Common myeloid progenitor, CD34-positive (primary cell): Measurements from ENCODE around the gene LAMP2. TPM values are rescaled to one million over a fixed set of nuclear protein-coding genes. Genes with fewer than 3 reads are reported as not detected.
A peak's percentile ranks its signal among the peaks of the same experiment; 100 is the strongest.

Experiments used
- CTCF ChIA-PET: fragments of 350-600 bp; sonication (Branson Sonifier 250); formaldehyde crosslinking; loops from one replicate; lab custom pipeline; 2021; ENCODE audit warnings: antibody characterized with exemption; lab: Charles Lee
- POLR2A ChIA-PET: fragments of 350-600 bp; sonication (Branson Sonifier 250); formaldehyde crosslinking; loops from one replicate; lab custom pipeline; 2021; ENCODE audit warnings: antibody characterized with exemption; lab: Charles Lee
- DNase-seq, 3 donors: peaks; one replicate each; pipeline versions ENCODE4 v3.0.0 to v3.0.0-alpha.2; 2013
- H3K27ac ChIP-seq, 2 experiments: 1 replicate in 1 of 2; 2 replicates in 1 of 2; pipeline ENCODE4 v1.7.0; 2013; ENCODE audit warnings: inconsistent platforms in 2 of 2, low read length in 2 of 2, mild to moderate bottlenecking in 2 of 2, low read depth in 1 of 2, moderate library complexity in 1 of 2; ENCODE audit not compliant: severe bottlenecking in 2 of 2, insufficient read depth in 1 of 2, poor library complexity in 1 of 2
- H3K27me3 ChIP-seq, 5 experiments: replicated peaks in 2 of 5; 1 replicate in 3 of 5; 2 replicates in 2 of 5; pipeline versions ENCODE4 v1.6.1 to v1.7.0; 2013; ENCODE audit warnings: low read length in 4 of 5, mild to moderate bottlenecking in 2 of 5, moderate library complexity in 2 of 5, inconsistent platforms in 1 of 5; ENCODE audit not compliant: insufficient read depth in 5 of 5, control insufficient read depth in 4 of 5
- H3K36me3 ChIP-seq, 4 experiments: 1 replicate in 2 of 4; 2 replicates in 2 of 4; pipeline versions ENCODE4 v1.6.1 to v1.7.0; 2013; ENCODE audit warnings: low read length in 3 of 4, control low read depth in 1 of 4, mild to moderate bottlenecking in 1 of 4; ENCODE audit not compliant: control insufficient read depth in 4 of 4, insufficient read depth in 4 of 4
- H3K4me1 ChIP-seq, 4 experiments: 1 replicate in 3 of 4; 2 replicates in 1 of 4; pipeline versions ENCODE4 v1.6.1 to v1.7.1; 2013; ENCODE audit warnings: low read length in 3 of 4, mild to moderate bottlenecking in 3 of 4, control low read depth in 1 of 4, inconsistent platforms in 1 of 4, moderate library complexity in 1 of 4; ENCODE audit not compliant: control insufficient read depth in 4 of 4, insufficient read depth in 4 of 4; ENCODE audit errors: control extremely low read depth in 1 of 4
- H3K4me3 ChIP-seq, 7 experiments: 1 replicate in 4 of 7; 2 replicates in 3 of 7; pipeline versions ENCODE4 v1.5.1 to v1.7.0; 2013; ENCODE audit warnings: mild to moderate bottlenecking in 7 of 7, low read length in 6 of 7, moderate library complexity in 6 of 7, inconsistent platforms in 2 of 7, low read depth in 2 of 7, control low read depth in 1 of 7; ENCODE audit not compliant: insufficient read depth in 4 of 7, control insufficient read depth in 1 of 7; ENCODE audit errors: extremely low read depth in 1 of 7
- H3K9me3 ChIP-seq, 5 experiments: 1 replicate in 4 of 5; 2 replicates in 1 of 5; pipeline versions ENCODE4 v1.6.1 to v1.7.1; 2013; ENCODE audit warnings: low read length in 4 of 5, mild to moderate bottlenecking in 2 of 5, inconsistent platforms in 1 of 5, low read depth in 1 of 5, moderate library complexity in 1 of 5; ENCODE audit not compliant: control insufficient read depth in 4 of 5, insufficient read depth in 2 of 5; ENCODE audit errors: control extremely low read depth in 1 of 5
- WGBS: methylation state at CpG from one replicate; pipeline ENCODE4 v1.1.5; 2013; ENCODE audit not compliant: insufficient coverage; 5-methylcytosine and 5-hydroxymethylcytosine counted together
- polyA plus RNA-seq: library from polyadenylated mRNA; unstranded; fragments of 120-200 nt; gene quantifications from one replicate; pipeline ENCODE4 v1.2.1, GENCODE V29; 2013

Gene LAMP2
- polyA plus RNA-seq: 113 TPM

DNA sequence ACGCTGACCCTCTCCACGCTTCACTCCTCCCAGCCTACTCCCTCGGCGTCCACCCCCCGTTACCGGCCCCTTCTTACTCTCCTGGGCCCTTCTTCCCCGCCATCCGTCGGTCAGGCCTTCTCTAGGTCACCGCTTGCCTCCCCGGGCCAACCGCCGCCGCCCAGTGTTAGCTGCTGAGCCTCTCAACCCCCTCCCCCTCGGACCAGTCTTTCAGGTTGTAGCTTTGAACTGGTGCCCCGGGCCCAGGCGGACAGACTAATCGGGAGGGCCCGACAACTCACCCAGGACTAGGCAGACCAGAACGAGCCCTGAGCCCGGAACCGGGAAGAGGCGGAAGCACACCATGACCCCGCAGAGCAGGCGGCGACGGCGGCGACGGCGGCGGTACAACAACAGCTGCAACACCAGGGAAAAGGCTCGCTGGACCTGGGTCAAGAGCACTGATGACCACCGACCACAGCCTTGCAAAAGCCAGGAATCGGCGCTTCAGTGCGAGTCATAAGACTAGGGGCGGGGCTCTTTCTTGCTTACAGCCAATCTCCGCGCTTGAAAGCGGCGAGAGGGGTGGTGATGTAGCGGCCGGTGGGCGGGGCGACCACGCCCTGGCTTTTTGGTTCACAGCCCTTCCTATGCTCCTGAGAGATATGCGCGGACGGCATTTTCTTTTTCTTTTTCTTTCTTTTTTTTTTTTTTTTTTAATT, at the start of gene LAMP2:
Gene LAMP2 (minus strand): TSS at position 472 of the 701 bp plus-strand sequence. CDS start 127 bp downstream, at position 345.
- no peaks in the 10 kb centered on the region for H3K9me3 ChIP-seq
- CTCF ChIA-PET: interaction anchor here (1.0 to 2.4 kb wide), 4 partner anchors 12 to 18 kb away, joined by 3 to 9 read pairs (median 4); no protein-coding TSS in a partner anchor
- peaks cover 0 to 2% (median 0%) of the 10 kb centered on the region in 4 experiments for H3K36me3 ChIP-seq
- H3K27ac ChIP-seq: peak within 1 kb of the TSS; percentile 85 to 94
- peak; percentile 84 to 90 (median 89) for DNase-seq
- H3K4me1 ChIP-seq: peaks cover 3 to 30% (median 11%) of the 10 kb centered on the region in 4 experiments
- POLR2A ChIA-PET: no interaction called here
- peak within 1 kb of the TSS; percentile 68 to 94 (median 83) for H3K4me3 ChIP-seq
- no peaks in the 10 kb centered on the region for H3K27me3 ChIP-seq
- 42% methylated on average over 40 of the region's 50 CpGs for WGBS

DNA sequence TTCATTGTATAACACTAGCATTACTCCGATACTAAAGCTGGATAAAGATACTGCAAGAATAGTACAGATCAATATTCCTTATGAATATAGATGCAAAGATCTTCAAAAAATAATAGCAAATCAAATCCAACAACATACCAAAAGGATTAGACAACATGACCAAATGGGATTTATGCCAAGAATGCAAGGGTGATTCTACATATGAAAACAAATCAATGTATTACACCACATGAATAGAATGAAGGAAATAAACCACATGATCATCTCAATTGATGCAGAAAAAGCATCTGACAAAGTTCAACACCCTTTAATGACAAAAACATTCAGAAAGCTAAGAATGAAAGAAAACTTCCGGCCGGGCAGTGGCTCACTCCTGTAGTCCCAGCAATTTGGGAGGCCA, 48.8 kb upstream of the LAMP2 start:
- DNase-seq: no peak
- ChIA-PET POLR2A (no interaction called here), CTCF (no interaction called here)
- 80% methylated on average over 2 of the region's 3 CpGs for WGBS
- H3K4me3 ChIP-seq: no peak overlapping the region
- peaks cover 0 to 5% (median 0%) of the 10 kb centered on the region in 5 experiments for H3K27me3 ChIP-seq
- no peak overlapping the region for H3K27ac ChIP-seq
- peaks cover 0 to 4% (median 0%) of the 10 kb centered on the region in 4 experiments for H3K36me3 ChIP-seq
- H3K9me3 ChIP-seq: peaks cover 0 to 2% (median 0%) of the 10 kb centered on the region in 5 experiments
- no peaks in the 10 kb centered on the region for H3K4me1 ChIP-seq

DNA sequence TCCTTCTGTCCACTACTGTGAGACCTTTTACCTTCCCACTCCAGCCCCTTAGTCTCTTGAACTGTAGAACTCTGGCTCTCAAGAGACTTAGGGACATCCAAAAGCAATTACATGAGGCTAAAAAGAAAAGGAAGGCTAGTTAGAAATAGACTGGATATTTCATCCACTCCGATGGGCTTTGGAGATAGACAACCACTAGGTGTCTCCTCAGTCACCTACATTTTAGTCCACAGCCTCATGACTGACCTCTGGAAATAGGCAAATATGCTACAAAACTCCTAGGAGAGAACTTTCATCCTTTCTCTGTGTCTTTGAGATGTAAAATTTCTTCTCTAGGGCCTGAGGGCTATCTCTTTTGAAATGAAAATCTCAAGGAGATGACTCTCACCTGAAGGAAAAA, 45.1 kb upstream of the LAMP2 start:
- CTCF ChIA-PET: interaction anchor here (0.8 to 1.7 kb wide), 5 partner anchors 15 to 151 kb away, joined by 3 to 6 read pairs (median 4); no protein-coding TSS in a partner anchor
- POLR2A ChIA-PET: no interaction called here
- Histone ChIP-seq H3K27ac (no peak overlapping the region), H3K27me3 (peaks cover 0 to 5% (median 0%) of the 10 kb centered on the region in 5 experiments), H3K36me3 (no peaks in the 10 kb centered on the region), H3K4me3 (no peak overlapping the region), H3K9me3 (no peaks in the 10 kb centered on the region), H3K4me1 (no peaks in the 10 kb centered on the region)
- WGBS: 40% methylated on average over 1 of the region's 1 CpG
- DNase-seq: peak; percentile 17 to 34 (median 34)

DNA sequence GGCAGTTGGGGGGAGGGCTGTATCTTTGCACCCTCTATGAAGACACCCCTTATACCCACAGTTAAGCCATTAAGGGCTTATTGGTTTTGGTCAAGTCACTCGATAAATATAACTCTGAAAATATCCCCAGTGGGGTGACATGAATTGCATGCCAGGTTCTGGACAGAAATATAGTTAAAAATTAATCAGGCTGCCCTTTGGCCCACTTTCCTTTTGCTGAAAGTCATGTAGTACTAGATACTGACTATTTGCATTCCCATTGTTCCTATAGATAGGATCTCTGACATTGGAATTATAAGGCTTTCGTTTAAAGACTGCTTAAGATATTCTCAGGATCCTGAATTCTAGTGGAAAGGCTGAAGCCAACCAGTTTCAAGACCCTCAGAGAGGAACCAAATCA, 43.5 kb upstream of the LAMP2 start:
- Histone ChIP-seq H3K9me3 (no peaks in the 10 kb centered on the region), H3K4me1 (peaks cover 0 to 2% (median 0%) of the 10 kb centered on the region in 4 experiments), H3K27me3 (peaks cover 0 to 5% (median 0%) of the 10 kb centered on the region in 5 experiments), H3K27ac (no peak overlapping the region), H3K36me3 (no peaks in the 10 kb centered on the region), H3K4me3 (no peak overlapping the region)
- WGBS: 100% methylated on average over 1 of the region's 2 CpGs
- CTCF ChIA-PET: interaction anchor here (1.3 kb wide), 1 partner anchor 151 kb away, joined by 4 read pairs; no protein-coding TSS in a partner anchor
- POLR2A ChIA-PET: no interaction called here
- no peak for DNase-seq

DNA sequence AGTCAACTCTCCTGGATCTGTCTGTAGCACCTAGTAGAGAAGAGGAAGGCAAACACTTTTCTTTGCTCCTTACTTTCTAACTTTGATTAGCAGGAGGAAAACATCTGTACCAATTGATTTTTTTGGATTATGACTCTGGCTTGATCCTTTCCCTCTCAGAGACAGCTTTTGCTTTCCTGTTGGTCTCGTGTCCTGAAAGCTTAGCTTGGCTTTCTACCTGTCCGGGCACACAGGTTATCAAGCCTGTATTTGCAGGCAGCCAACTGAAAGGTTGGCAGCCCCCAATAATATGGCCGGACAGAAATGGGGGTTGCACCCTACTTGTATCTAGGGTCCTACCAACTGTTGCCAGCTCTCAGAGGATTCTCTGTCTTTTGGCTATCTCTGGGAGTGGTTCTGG, 43.1 kb upstream of the LAMP2 start:
- 79% methylated on average over 2 of the region's 3 CpGs for WGBS
- ChIA-PET POLR2A (no interaction called here), CTCF (interaction anchor here (1.3 kb wide), 1 partner anchor 151 kb away, joined by 4 read pairs; no protein-coding TSS in a partner anchor)
- no peaks in the 10 kb centered on the region for H3K36me3 ChIP-seq
- peaks cover 0 to 5% (median 0%) of the 10 kb centered on the region in 5 experiments for H3K27me3 ChIP-seq
- H3K27ac ChIP-seq: no peak overlapping the region
- DNase-seq: no peak
- no peak overlapping the region for H3K4me3 ChIP-seq
- H3K9me3 ChIP-seq: no peaks in the 10 kb centered on the region
- H3K4me1 ChIP-seq: peaks cover 0 to 2% (median 0%) of the 10 kb centered on the region in 4 experiments

DNA sequence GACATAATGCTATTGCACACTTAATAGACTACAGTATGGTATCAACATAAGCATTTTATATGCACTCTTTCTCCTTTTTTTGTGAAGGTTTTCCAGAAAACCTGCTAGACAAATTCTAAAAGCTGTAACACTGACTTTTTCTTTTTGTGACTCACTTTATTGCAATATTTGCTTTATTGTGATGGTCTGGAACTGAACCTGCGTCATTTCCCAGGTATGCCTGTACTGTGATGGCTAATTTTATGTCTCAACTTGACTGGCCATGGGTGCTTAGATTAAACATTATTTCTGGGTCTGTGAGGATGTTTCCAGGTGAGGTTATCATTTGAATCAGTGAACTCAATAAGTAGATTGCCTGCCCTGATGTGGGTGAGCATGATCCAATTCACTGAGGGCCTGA, 35.5 kb upstream of the LAMP2 start:
- H3K27ac ChIP-seq: no peak overlapping the region
- CTCF ChIA-PET: no interaction called here

More for the DNA sequence above, 35.5 kb upstream of the LAMP2 start:
- H3K36me3 ChIP-seq: no peaks in the 10 kb centered on the region
- WGBS: no CpG with 5 or more reads among the region's 1 CpG
- DNase-seq: no peak
- no peaks in the 10 kb centered on the region for H3K9me3 ChIP-seq
- POLR2A ChIA-PET: no interaction called here
- no peak overlapping the region for H3K4me3 ChIP-seq
- H3K27me3 ChIP-seq: peaks cover 0 to 2% (median 0%) of the 10 kb centered on the region in 5 experiments
- peaks cover 0 to 2% (median 0%) of the 10 kb centered on the region in 4 experiments for H3K4me1 ChIP-seq
